HG03378 (cell line): Measurements from ENCODE around the gene ATAD1.
"Not testable (repeated sequence)": the region's sequence is repeated elsewhere in the genome, so short reads cannot be mapped to it uniquely, and the experiment has no call there.

ENCODE experiments used
- ATAC-seq: cut with Tn5 transposase; IDR thresholded peaks from one replicate; pipeline ENCODE4 v1.9.1; 2021; ENCODE audit warnings: mild to moderate bottlenecking, moderate library complexity; ENCODE audit not compliant: unreplicated experiment

The ATAD1 gene

DNA sequence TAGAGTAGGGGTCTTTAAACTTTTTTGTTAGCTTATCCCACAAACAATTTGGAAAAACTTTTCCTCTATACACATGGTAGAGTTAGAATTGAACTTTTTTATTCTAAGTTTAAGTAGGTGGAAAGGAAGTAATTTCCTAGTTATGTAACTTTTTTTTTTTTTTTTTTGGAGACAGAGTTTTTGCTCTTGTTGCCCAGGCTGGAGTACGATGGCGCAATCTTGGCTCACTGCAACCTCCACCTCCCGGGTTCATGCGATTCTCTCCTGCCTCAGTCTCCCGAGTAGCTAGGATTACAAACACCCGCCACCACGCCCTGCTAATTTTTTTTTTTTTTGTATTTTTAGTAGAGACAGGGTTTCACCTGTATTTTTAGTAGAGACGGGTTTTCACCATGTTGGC lies 28.7 kb upstream of the ATAD1 start:
- ATAC-seq, result not testable (repeated sequence)

DNA sequence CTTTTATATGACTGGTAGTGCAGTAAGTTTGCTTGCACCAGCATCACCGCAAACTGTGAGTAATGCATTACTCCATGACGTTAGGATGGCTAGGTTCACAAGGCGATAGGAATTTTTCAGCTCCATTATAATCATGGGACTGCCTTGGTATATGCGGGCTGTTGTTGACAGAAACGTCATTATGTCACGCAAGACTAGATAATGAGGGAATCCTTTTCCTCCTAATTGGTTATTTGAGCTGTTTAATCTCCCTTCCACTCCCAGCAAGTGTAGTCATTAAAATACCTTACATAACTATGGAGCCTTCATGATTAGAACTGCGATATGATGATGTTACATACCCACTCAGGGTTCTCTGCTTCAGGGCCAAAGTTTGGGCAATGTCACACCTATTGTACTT lies 28.0 kb upstream of the ATAD1 start:
- ATAC-seq, result no peak

DNA sequence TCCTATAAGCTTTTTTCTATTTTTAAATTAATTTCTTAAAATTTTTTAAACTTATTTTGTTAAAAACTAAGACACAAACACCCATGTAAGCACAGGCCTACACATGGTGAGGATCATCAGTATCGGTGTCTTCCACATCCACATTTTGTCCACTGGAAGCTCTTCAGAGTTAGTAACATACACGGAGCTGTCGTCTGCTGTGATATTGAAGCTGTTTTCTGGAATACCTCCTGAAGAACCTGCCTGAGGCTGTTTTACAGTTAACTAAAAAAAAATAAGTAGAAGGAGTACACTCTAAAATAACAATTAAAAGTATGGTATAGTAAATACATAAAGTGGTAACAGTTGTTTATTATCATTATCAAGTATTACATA lies 27.6 kb upstream of the ATAD1 start:
- no peak for ATAC-seq

DNA sequence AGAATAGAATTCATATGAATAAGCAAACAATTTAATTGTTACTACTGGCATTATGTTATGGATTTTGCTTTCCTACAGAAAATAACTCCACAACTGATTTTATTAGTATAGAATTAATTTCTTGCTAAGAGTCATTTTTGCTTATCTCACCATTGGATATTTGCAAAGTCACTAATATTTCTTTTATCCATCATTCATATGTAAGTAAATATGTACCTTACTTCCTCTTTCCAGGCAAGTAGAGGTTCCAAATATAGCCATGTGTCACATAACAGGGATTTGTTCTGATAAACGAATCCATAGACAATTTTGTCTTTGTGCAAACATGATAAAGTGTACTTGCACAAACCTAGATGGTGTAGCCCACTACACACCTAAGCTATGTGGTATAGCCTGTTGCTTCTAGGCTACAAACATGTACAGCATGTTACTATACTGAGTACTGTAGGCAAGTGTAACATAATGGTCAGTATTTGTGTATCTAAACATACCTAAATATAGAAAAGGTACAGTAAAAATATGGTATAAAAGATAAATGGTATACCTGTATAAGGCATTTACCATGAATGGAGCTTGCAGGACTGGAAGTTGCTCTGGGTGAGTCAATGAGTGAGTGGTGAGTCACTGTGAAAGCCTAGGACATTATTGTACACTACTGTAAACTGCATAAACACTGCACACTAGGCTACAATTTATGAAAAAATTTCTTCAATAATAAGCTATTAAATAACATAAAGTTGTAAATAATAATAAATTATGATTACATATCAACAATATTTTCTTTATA lies 27.0 kb upstream of the ATAD1 start:
- ATAC-seq, result no peak

DNA sequence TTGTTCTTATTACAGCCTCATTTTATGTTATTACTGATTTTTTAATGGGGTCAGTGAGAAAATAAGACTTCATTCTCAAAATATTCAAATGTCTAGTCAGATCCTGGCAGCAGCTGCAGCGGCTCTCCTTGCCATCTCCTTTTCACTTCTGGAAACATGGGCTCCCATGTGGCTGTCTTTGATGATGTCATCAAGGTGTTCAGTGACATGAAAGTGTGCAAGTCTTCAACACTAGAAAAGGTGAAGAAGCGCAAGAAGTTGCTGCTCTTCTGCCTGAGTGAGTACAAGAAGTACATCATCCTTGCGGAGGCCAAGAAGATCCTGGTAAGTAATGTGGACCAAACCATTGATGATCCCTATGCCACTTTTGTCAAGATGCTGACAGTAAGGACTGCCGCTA lies 25.7 kb upstream of the ATAD1 start:
- ATAC-seq, result no peak

DNA sequence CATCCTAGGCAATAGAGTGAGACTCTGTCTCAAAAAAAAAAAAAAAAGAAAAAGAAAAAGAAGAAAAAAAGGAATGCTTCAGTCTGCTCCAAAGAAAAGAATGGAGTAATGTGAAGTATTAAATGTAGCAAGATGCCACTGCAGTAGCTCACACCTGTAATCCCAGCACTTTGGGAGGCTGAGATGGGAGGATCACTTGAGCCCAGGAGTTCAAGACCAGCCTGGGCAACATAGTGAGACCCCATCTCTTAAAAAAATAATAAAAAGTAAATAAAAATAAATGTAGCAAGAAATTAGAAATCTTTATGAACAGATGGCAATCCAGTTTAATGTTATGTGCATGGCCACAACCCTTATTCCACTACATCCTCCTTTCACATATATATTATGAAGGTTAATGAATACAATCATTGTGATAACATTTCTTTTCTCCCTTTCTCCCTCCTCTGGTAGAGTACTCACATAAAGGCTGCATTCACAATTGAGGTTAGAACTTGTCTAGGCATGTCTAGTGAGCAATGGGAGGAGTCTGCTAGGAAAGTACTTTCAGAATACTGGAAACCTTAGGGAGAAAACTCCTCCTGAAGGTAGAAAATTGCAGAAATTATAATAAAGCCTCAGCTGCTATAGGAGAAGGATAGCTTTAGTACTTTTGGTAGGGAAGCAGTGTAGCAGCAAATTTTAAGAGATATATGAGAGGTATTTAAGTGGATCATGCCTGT lies 24.9 kb upstream of the ATAD1 start:
- peak; percentile 47 for ATAC-seq

DNA sequence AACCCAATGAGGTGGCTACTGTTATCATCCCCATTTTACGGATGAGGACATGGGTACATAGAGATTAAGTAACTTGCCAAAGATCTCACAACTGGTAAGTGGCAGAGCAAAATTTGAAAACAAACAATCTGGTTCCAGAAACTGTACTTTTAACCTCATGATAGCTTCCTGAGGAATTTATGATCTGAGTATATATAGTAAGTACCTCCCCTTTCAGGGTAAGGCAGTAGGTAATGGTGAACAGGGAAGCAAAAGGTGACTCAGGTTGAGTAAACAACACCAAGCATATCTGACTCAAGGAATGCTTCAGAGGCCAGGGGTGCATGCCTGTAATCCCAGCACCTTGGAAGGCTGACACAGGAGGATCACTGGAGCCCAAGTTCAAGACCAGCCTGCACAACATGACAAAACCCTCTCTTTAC lies 24.2 kb upstream of the ATAD1 start:
- no peak for ATAC-seq

DNA sequence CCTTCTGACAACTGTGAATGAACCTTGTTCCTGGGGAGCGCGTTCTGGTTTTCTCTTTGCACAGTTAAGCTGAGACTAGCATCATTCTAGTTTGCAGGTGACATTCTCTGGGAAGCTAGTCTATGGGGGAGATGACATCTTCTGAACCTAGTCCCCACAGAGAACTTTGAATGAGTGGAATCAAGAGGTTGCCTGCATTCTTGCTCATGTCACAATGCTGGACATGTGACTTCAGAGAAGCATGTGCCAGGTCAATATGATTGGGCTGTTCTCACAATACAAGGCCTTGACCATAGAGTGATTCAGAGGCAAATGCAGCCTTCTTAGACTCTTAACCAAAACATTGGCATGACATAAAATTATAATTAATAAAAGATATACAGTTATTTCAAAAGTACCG lies 23.2 kb upstream of the ATAD1 start:
- no peak for ATAC-seq

DNA sequence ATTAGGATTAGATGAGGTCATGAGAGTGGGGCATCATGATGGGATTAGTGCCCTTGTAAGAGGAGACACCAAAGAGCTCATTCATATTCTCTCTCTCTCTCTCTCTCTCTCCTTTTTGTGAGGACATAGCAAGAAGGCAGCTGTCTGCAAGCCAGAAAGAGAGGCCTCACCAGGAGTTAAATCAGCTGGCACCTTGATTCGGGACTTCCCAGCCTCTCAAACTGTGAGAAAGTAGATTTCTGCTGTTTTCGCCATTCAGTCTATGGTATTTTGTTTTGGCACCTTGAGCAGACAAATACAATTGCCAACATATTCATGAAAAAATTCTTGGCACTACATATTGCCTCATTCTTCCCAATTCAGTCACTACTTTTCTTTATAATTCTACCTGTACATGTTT lies 20.6 kb upstream of the ATAD1 start:
- no peak for ATAC-seq

DNA sequence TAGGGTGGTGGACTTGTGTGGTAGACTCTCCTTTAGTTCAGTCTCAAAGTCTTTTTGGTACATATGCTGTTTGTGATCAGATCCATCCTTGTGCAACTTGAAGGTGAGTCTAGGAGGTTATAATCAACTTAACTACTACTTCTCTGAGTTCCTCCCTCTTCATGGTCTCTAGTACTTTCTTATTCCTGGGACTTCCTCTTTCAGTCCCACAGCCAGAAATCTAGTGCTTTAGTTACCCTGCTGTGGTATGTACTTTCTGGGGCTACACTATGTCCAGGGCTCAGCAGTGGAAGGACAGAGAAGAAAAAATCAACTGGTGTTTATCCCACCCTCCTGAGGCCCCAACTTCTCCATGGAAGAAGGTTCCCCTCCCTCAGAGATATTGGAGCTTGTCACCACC lies 19.4 kb upstream of the ATAD1 start:
- ATAC-seq, result no peak

DNA sequence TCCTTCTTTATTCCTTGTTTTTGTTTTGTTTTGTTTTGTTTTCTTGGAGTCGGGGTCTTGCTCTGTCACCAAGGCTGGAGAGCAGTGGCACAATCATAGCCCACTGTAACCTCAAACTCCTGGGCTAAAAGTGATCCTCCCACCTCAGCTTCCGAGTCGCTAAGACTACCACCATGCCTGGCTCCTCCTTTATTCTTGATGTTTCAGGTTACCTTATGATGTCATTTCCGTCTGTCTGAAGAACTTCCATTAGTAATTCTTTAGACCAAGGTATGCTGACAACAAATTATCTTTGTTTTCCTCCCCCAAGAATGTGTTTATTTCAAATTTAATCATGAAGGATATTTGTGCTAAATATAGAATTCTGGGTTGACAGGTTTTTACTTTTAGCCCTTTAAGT lies 18.1 kb upstream of the ATAD1 start:
- no peak for ATAC-seq

DNA sequence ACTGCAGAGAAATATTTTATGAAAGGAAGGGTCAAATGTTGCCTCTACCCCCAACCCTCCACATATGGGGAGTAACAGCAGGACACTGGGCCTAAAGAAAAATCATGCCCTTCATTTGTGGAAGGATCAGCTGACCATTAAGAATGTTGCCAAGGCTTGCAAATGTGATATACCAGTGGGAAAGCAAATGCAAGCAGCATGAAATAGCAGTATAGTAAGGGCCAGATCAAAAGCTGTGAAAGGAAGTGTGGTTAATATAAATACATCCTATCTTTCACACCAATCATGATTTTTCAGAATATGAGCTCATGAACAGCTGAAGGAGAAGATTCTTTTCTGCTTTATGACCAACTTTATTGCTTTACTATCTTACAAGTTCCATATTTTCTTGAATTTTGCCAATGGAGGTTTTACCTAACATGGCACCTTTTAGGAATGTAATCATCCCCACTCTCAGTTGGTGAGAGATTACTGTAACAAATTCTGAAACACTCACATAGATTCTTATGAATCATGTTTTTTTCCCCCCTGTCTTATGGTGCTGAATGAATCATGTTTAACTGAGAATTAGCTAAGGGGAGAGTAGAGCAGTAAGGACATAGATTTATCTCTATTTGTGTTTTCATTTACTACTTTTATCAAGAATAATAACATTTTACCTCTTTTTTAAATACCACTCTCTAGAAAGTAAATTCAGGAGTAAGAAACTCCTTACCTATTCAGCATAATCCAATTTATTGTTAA lies 12.1 kb upstream of the ATAD1 start:
- ATAC-seq, result no peak

DNA sequence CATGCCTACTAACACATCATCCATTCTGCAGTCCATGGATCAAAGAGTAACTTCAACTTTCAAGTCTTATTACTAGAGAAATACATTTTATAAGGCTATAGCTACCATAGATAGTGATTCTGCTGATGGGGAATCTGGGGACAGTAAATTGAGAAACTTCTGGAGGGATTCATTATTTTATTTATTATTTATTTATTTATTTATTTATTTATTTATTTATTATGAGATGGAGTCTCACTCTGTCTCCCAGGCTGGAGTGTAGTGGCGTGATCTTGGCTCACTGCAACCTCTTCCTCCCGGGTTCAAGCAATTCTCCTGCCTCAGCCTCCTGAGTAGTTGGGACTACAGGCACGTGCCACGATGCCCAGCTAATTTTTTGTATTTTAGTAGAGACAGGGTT lies 11.0 kb upstream of the ATAD1 start:
- ATAC-seq, result not testable (repeated sequence)

DNA sequence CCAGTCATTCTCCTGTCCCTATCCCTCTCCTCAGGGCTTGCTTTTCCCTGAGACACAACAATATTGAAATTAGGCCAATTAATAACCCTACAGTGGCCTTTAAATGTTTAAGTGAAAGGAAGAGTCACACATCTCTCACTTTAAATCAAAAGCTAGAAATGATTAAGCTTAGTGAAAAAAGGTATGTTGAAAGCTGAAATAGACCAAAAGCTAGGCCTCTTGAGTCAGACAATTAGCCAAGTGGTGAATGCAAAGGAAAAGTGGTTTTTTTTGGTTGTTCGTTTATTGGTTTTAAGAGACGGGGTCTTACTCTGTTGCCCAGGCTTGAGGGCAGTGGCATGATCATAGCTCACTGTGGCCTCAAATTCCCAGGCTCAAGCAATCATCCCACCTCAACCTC lies 9.7 kb upstream of the ATAD1 start:
- no peak for ATAC-seq

DNA sequence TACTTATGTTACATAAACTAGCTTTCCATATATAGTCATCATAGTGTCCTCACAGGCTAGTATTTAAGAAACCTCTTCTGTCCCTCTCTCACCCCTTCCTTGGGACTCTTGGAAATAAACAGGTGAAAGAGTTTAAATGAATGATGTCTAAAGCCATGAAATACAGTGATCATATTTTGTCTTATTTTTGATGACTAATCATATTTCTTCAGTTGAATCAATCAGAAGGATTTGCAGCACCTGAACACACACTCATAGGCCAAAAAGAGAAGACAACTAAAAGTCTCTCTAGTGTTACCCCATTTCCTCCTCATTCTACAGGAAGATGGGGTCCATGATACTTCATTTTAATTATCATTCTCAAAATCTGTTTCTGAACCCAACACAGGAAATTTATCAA lies 8.6 kb upstream of the ATAD1 start:
- ATAC-seq, result no peak

DNA sequence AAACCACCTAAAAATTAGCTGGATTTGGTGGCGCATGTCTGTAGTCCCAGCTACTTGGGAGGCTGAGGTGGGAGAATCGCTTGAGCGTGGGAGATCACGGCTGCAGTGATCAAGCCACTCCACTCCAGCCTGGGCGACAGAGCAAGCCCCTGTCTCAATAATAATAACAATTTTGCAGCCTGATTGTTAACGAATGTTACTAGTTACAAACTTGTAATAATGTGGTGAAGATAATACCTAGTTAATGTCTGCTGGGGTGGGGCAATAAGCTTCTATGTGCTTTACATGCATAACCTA lies 1.2 kb upstream of the ATAD1 start:
- no peak for ATAC-seq

DNA sequence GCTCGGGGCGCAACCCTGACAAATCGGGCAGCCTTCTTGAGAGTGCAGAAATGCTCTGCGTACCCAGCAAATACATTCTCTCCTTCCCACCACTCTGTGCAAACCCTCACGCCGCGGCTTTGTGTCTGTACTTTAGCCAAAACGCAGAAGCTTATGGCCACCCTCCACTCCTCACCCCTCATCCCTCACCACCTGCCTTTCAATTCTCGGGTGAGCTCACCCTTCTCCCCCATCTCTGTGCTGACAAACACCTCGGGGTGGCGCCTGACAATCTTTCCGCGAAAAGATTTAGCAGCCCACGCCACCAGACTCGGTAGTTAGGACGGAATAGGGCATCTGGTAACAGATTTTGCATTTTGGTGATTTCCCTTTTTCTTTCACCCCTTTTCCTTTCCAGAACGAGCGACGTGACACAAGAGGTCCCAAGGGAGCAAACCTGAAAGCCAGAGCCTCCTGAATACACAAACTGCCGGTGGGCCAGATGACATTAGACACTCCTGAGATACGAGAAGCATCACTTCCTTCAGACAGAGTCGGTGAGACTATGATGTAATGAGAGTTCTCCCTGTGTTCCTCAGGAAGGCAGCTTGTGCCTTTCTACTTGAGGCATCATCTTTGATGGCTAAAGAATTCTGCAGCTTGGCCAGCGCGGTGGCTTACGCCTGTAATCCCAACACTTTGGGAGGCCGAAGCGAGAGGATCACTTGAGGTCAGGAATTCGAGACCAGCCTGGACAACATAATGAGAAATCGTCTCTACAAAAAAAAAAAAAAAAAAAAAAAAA lies 671 bp upstream of the ATAD1 start:
- peak; percentile 57 for ATAC-seq

DNA sequence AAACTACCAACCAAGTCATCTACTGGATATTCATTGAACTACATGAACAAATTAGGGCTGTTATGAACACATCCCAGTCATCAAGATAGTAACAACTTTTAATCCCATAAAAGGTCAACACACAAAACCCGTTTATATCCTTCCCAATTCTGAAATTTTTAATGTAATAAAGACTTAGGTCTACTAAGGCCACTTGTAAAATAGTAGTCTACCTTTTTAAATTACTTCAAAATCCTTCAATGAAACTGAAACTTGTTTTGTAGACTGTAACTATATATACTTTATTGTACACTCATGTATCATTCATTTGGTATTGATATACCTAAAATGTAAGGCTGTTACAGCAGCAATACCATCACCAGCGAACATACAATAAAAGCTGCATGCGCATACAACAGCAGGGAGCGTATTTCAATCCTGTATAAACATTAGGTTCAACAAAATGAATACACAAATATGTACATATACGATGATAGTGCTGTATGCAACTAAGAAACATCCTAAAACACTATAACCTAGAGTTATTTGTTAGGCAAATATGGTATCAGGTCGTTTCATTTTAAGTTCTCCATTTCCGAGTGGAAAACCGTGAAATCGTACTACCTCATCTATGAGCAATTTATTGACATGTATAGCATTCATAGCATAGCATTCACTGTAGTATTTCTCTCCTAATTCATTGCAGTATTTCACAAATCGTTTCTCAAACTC lies 973 bp downstream of the ATAD1 start:
- ATAC-seq, result no peak

DNA sequence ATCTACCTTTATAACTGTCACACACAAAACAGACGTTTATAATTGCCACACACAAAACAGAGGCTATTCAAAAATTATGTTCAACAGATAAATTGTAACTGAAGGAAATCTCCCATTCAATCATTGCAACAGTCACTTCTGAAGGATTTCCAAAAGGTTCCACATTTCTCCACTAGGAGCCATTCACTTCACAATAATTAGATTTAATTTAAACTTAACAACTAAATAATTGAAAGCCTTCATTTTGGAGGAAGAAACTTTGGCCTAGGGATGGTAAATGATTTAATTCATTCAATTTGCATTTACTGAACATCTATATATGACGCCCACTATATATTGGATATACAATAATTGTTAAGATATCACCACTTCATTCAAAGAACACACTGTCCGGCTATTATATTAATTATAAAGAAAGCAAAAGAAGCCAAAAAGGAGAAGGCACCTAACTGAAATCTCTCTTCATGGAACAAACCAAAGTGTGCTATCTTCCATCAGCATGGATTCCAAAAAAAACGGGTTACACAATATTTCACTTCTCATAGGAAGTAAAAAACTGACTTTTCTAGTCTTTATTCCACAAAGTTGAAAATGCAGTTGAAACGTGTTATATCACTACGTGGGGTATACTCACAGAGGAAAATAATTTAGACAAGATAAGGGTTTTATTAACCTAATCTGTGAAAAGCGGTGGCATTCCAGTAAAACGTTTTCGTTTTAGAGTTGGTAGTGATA lies 1.7 kb downstream of the ATAD1 start:
- no peak for ATAC-seq

DNA sequence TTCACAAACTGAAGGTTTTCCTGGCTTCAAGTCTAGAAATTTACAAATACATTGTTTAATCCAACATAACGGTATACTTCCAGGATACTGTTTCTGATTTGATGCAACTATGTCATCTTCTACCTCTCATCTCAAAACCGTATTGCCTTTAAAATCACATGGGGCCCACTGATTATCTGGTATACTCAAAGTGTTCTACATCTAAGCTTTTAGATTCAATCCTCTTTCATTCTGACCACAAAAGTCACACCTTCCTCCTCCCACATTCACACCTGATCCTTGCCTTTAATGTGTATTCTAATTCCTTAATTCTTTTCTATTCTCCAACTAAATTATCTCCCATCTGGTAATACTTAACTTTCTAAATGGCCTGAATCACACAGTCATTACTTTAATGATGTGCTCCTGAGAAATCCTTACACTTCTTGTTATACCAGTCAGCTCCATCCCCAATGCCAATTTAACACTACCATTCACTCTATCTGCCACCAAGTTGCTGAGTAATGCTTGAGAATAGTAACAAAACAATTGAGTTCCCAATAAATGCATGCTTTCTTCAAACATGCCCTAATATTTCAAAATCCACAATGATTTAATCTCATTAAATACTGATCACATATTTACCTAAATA lies 13.0 kb downstream of the ATAD1 start:
- no peak for ATAC-seq
